CD8-positive, alpha-beta memory T cell (primary cell): ENCODE results near the gene IQCE. TPM values are rescaled to one million over a fixed set of nuclear protein-coding genes. Genes with fewer than 3 reads are reported as not detected.

ENCODE experiments used
- CTCF ChIA-PET: fragments of 350-600 bp; sonication (Branson Sonifier 250); formaldehyde crosslinking; loops from one replicate; lab custom pipeline; 2021; ENCODE audit warnings: antibody characterized with exemption; lab: Charles Lee
- POLR2A ChIA-PET: fragments of 350-600 bp; sonication (Branson Sonifier 250); formaldehyde crosslinking; loops from one replicate; lab custom pipeline; 2021; ENCODE audit warnings: antibody characterized with exemption; lab: Charles Lee
- DNase-seq, 5 donors: peaks; one replicate each; pipeline versions ENCODE4 v3.0.0 to v3.0.0-alpha.2; 2020 to 2022; ENCODE audit warnings: mixed read lengths in 1 of 5
- H3K27ac ChIP-seq: one replicate; pipeline ENCODE4 v1.7.0; 2013; ENCODE audit warnings: low read depth, mild to moderate bottlenecking, low read length, moderate library complexity
- H3K27me3 ChIP-seq: 2 replicates; pipeline ENCODE4 v1.7.0; 2013; ENCODE audit warnings: low read length, mild to moderate bottlenecking; ENCODE audit not compliant: insufficient read depth, poor library complexity, severe bottlenecking
- H3K36me3 ChIP-seq: 2 replicates; pipeline ENCODE4 v1.7.0; 2013; ENCODE audit warnings: mild to moderate bottlenecking, low read length, moderate library complexity; ENCODE audit not compliant: insufficient read depth
- H3K4me1 ChIP-seq: 2 replicates; pipeline ENCODE4 v1.7.0; 2013; ENCODE audit warnings: mild to moderate bottlenecking, low read length, moderate library complexity; ENCODE audit not compliant: insufficient read depth
- H3K4me3 ChIP-seq: 2 replicates; pipeline ENCODE4 v1.7.0; 2013; ENCODE audit warnings: mild to moderate bottlenecking, low read length
- H3K9me3 ChIP-seq: 2 replicates; pipeline ENCODE4 v1.7.0; 2013; ENCODE audit warnings: mild to moderate bottlenecking, low read length
- H3K27ac Mint-ChIP-seq, 8 donors: one replicate each; pipeline ENCODE4 v1.8.0; 2020 to 2021; ENCODE audit warnings: mixed read lengths in 8 of 8, mild to moderate bottlenecking in 6 of 8, inconsistent platforms in 3 of 8, moderate library complexity in 3 of 8
- H3K27me3 Mint-ChIP-seq, 2 donors: one replicate each; pipeline ENCODE4 v1.8.0; 2020 to 2021; ENCODE audit warnings: mixed read lengths in 2 of 2, mild to moderate bottlenecking in 1 of 2, moderate library complexity in 1 of 2
- H3K36me3 Mint-ChIP-seq, 3 donors: one replicate each; pipeline ENCODE4 v1.8.0; 2020 to 2021; ENCODE audit warnings: mixed read lengths in 3 of 3, inconsistent platforms in 1 of 3, mild to moderate bottlenecking in 1 of 3
- H3K4me1 Mint-ChIP-seq, 3 donors: one replicate each; pipeline ENCODE4 v1.8.0; 2020 to 2021; ENCODE audit warnings: mixed read lengths in 3 of 3, inconsistent platforms in 1 of 3, mild to moderate bottlenecking in 1 of 3
- H3K4me3 Mint-ChIP-seq, 7 donors: one replicate each; pipeline ENCODE4 v1.8.0; 2020 to 2021; ENCODE audit warnings: mixed read lengths in 7 of 7, mild to moderate bottlenecking in 6 of 7, moderate library complexity in 4 of 7, inconsistent platforms in 2 of 7
- H3K9me3 Mint-ChIP-seq, 5 donors: one replicate each; pipeline ENCODE4 v1.8.0; 2020 to 2022; ENCODE audit warnings: mixed read lengths in 5 of 5, mild to moderate bottlenecking in 3 of 5, moderate library complexity in 2 of 5, inconsistent platforms in 1 of 5
- polyA plus RNA-seq: library from polyadenylated mRNA; unstranded; fragments of 300-500 nt; fragmentation: Illumina TruSeq; gene quantifications from one replicate; pipeline ENCODE4 v1.2.3, GENCODE V29; 2021
- total RNA-seq, 2 experiments: library from RNA; stranded (reverse); gene quantifications; one replicate each; pipeline ENCODE4 v1.2.3, GENCODE V29; 2021

Gene IQCE
- total and polyA plus RNA-seq, 3 experiments from 2014 or later, result 4.1 to 10.4 (median 9.6) TPM

DNA sequence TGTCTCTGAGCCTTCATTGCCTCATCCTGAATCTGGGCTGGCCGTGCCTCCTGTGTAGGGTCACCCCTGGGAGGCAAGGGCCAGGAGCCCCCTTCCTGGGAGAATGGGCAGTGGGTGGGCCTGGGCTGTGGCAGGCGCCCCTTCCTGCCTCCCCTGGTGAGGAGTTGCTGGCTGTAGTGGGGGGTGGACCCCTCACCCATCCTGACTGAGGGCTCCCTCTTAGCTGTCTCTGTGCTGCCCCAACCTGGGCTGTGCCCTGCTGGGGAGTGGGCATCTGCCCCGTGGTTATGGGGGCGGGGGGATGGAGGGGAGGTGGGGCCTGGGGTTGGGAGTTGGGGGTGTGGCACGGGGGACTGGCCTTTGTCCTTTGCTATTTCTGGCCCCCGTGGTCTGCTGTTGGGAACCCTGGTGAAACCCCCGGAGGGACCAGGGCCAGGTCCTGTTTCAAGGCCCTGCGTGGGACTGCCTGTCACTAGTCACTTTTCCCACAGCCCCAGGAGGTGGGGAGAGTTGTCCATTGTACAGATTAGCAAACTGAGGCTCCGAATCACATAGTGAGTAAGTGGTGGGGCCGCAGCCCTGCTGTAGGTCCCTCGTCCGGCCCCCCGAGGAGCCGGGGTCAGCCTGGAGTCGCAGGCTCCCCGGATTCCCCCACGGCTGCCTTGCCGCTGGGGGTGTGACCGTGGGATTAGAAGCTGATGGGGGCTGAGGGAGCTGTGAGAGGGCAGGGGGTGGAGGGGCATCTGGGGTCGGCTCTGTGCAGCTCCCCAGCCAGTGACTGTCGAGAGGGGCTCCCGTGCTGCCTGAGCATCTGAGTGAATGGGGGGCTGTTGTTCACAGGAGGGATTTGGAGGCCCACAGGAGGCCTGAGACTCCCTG is 75.7 kb downstream of the IQCE start:
- H3K4me3 Mint-ChIP-seq, result peak overlapping the region; percentile 65 to 91 (median 86)
- Histone ChIP-seq H3K36me3 (no peaks in the 10 kb centered on the region), H3K9me3 (no peaks in the 10 kb centered on the region), H3K4me3 (no peak overlapping the region), H3K4me1 (peaks cover 26% of the 10 kb centered on the region), H3K27me3 (no peaks in the 10 kb centered on the region), H3K27ac (no peak overlapping the region)
- H3K9me3 Mint-ChIP-seq, result no peaks in the 10 kb centered on the region
- ChIA-PET CTCF (interaction anchor here (1.8 kb wide), 1 partner anchor 75 kb away, joined by 7 read pairs; no protein-coding TSS in a partner anchor), POLR2A (interaction anchor here (0.6 kb wide), 1 partner anchor 1819 kb away, joined by 3 read pairs; no protein-coding TSS in a partner anchor)
- DNase-seq, result no peak
- H3K27ac Mint-ChIP-seq, result peak overlapping the region in 2 of 8 donors; percentile 26 to 64
- H3K4me1 Mint-ChIP-seq, result peaks cover 17 to 33% (median 17%) of the 10 kb centered on the region in 3 donors
- no peaks in the 10 kb centered on the region for H3K36me3 Mint-ChIP-seq
- no peaks in the 10 kb centered on the region for H3K27me3 Mint-ChIP-seq

DNA sequence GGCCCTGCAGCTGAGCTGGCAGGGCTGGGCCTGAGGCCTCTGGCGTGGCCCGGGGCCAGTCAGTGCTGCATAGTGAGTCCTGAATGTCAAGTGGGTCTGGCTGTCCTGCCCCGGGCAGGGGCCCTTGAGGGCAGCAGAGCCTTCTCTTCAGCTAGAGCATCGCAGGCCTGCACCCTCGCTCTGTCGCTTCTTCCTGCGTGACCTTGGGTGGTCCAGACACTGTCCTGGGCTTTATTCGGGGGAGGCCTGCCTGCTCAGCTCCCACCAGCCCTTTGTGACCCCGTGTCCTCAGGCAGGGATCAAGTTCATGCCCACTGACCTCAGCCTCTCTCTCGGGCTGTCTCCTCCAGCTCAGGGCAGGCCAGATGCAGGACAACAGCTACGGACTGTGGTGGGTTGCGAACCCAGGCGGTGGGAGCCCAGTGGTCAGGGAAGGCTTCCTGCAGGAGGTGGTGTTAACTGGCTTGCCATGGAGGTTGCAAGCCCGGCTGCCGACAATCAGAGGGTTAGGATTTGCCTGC is 76.4 kb downstream of the IQCE start:
- Histone ChIP-seq H3K4me1 (peaks cover 26% of the 10 kb centered on the region), H3K27ac (no peak overlapping the region), H3K36me3 (no peaks in the 10 kb centered on the region), H3K27me3 (no peaks in the 10 kb centered on the region), H3K4me3 (no peak overlapping the region), H3K9me3 (no peaks in the 10 kb centered on the region)
- H3K9me3 Mint-ChIP-seq, result no peaks in the 10 kb centered on the region
- no peak for DNase-seq
- peak overlapping the region in 3 of 7 donors; percentile 33 to 72 (median 70) for H3K4me3 Mint-ChIP-seq
- no peaks in the 10 kb centered on the region for H3K36me3 Mint-ChIP-seq
- CTCF ChIA-PET, result interaction anchor here (1.2 to 1.8 kb wide), 2 partner anchors 10 to 75 kb away, joined by 3 to 7 read pairs; no protein-coding TSS in a partner anchor
- H3K27ac Mint-ChIP-seq, result peak overlapping the region in 2 of 8 donors; percentile 7 to 57
- peaks cover 17 to 33% (median 17%) of the 10 kb centered on the region in 3 donors for H3K4me1 Mint-ChIP-seq
- no peaks in the 10 kb centered on the region for H3K27me3 Mint-ChIP-seq
- POLR2A ChIA-PET, result no interaction called here

DNA sequence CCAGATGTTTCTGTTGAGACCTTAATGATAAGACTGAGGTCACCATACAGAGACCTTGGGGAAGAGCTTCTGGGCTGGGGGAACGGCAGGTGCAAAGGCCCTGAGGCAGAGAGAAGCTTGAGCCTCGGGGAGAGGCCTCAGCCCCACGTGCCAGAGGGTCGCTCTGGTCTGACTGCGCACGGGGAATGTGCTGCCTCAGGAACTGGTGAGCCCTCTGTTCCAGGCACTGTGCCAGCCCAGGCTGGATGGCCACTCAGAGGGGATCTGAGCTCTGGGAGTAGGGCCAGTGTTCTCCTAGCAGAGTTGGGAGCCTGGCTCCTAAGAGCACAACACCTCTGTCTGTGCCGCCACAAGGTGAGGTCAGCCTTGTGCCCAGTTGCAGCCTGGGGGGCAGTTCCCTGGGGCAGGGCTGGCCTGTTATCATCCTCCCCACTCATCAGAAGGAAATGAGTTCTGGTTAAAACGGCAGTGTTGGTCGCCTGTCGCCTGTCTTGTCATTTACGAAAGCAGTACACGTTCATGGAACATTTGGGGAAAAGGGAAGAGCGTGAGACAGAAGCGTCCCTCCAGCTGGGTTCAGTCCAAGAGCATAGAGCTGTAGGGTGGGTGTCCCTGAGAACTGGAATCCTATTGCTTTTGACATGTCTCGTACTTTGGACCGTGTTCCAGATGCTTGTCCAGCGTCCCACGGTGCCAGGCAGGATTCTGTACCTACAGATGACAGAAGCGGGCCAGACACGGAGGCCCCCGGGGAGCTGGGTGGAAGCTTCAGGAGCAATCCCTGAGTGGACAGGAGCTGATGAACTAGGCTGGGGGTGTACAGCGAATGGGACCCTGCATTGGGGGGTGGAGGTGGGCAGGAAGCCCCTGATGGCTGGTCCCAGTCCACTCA is 77.3 kb downstream of the IQCE start:
- H3K4me3 ChIP-seq, result no peak overlapping the region
- H3K27me3 Mint-ChIP-seq, result no peaks in the 10 kb centered on the region
- DNase-seq, result no peak
- ChIA-PET CTCF (interaction anchor here (1.2 to 1.8 kb wide), 2 partner anchors 9 to 74 kb away, joined by 3 to 7 read pairs; no protein-coding TSS in a partner anchor), POLR2A (no interaction called here)
- H3K4me1 ChIP-seq, result peaks cover 25% of the 10 kb centered on the region
- H3K9me3 Mint-ChIP-seq, result no peaks in the 10 kb centered on the region
- no peaks in the 10 kb centered on the region for H3K9me3 ChIP-seq
- H3K27ac Mint-ChIP-seq, result peak overlapping the region in 1 of 8 donors; percentile 7
- peaks cover 16 to 32% (median 16%) of the 10 kb centered on the region in 3 donors for H3K4me1 Mint-ChIP-seq
- peak overlapping the region in 1 of 7 donors; percentile 72 for H3K4me3 Mint-ChIP-seq
- H3K36me3 ChIP-seq, result no peaks in the 10 kb centered on the region
- no peaks in the 10 kb centered on the region for H3K36me3 Mint-ChIP-seq
- H3K27me3 ChIP-seq, result no peaks in the 10 kb centered on the region
- H3K27ac ChIP-seq, result no peak overlapping the region

DNA sequence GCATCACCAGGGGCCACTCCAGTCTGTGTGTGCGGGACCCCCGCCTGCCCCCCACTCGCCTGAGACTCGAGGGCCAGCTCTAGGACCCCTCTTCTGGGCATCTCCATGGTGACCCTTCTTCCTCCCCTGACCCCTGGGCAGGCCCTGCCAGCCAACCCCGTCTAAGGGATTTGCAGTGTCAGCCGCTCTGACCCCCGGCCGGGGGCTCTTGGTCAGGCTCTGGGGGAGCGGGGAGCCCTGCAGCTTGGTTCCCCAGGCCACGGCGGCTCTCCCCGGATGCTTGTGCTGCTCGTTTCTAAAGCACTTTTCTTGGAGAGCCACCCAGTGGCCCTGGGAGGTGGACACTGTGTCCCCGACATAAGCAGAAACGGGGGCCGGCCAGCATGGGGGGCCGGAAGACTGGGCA is 78.3 kb downstream of the IQCE start:
- CTCF ChIA-PET, result no interaction called here
- DNase-seq, result no peak
- no peaks in the 10 kb centered on the region for H3K27me3 Mint-ChIP-seq
- no peaks in the 10 kb centered on the region for H3K36me3 Mint-ChIP-seq
- Histone ChIP-seq H3K27me3 (no peaks in the 10 kb centered on the region), H3K36me3 (no peaks in the 10 kb centered on the region), H3K4me3 (no peak overlapping the region), H3K9me3 (no peaks in the 10 kb centered on the region), H3K4me1 (peaks cover 21% of the 10 kb centered on the region), H3K27ac (no peak overlapping the region)
- no peak overlapping the region for H3K4me3 Mint-ChIP-seq
- peaks cover 13 to 28% (median 14%) of the 10 kb centered on the region in 3 donors for H3K4me1 Mint-ChIP-seq
- H3K27ac Mint-ChIP-seq, result no peak overlapping the region
- POLR2A ChIA-PET, result no interaction called here
- no peaks in the 10 kb centered on the region for H3K9me3 Mint-ChIP-seq

DNA sequence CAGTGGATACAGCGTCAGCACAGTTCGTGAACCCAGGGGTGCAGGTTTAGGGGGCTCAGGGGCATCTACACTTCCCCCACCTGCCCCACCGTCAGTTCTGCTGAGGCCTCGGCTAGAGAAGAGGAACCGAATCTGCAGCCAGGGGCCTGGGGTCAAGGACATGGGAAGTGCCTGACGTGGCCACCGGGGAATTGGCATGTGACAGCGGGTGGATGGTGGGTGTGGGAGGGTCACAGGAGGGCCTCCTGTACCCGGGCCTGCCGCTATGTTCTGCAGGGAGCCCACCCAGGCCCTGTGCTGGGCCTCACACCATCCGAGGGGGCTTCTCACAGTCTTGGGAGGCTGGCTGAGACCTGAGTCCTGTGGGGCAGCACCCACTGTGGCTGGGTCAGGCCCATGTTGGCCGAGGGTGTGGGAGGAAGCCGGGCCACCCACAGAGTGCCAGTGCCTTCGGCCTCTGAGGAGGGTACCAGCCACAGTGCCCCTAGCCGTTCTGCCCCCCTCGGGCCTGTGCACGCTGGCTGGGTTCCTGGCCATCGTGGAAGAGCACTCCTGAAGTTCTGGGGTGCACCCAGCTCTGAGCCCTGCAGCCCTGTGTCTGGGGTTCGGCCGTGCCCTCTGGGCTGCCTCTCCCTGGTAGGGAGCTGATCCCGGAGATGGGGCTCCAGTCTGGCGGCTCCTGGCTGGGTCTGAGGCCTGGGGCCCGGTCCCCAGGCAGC is 78.9 kb downstream of the IQCE start:
- Histone ChIP-seq H3K36me3 (no peaks in the 10 kb centered on the region), H3K27ac (no peak overlapping the region), H3K27me3 (no peaks in the 10 kb centered on the region), H3K4me3 (no peak overlapping the region), H3K9me3 (no peaks in the 10 kb centered on the region), H3K4me1 (peaks cover 16% of the 10 kb centered on the region)
- no peak overlapping the region for H3K4me3 Mint-ChIP-seq
- no peak overlapping the region for H3K27ac Mint-ChIP-seq
- ChIA-PET CTCF (no interaction called here), POLR2A (no interaction called here)
- H3K36me3 Mint-ChIP-seq, result no peaks in the 10 kb centered on the region
- H3K27me3 Mint-ChIP-seq, result no peaks in the 10 kb centered on the region
- peaks cover 12 to 25% (median 13%) of the 10 kb centered on the region in 3 donors for H3K4me1 Mint-ChIP-seq
- DNase-seq, result no peak
- H3K9me3 Mint-ChIP-seq, result no peaks in the 10 kb centered on the region

DNA sequence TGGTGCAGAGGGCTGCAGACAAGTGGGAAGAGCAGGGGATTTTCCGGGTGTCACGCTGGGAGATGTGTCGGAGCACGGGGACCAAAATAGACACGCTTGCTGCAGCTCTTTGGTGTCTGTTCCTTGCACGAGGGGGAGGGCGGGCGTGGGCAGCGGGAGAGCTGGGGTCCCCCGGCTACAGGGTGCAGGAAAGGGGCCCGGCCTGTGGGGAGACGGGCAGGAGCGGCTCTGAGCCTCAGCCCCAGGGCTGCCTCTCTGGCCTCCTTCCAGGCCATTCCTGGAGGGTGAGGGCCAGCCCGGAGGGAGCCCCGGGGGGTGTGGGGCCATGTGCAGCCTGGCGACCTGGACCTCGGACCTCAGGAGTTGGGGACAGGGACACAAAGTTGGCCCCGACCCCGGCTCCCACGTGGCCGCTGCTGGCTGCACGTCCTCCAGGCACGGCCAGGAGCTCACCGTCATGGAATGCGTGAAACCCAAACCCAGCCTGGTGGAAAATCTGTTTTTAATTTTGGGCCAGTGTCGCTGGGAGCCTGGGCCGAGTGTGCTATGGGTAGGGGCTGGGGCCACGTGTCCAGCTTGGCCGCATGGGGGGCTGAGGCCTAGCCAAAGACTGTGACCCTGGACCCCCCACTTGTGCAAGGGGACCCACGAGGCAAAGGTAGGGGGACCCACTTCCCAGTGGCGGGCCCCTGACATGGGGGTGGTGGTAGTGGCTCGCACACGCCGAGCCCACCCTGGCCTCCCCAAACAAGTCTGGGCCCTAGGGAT is 79.6 kb downstream of the IQCE start:
- no peak overlapping the region for H3K4me3 Mint-ChIP-seq
- DNase-seq, result no peak
- peaks cover 8% of the 10 kb centered on the region for H3K4me1 ChIP-seq

DNA sequence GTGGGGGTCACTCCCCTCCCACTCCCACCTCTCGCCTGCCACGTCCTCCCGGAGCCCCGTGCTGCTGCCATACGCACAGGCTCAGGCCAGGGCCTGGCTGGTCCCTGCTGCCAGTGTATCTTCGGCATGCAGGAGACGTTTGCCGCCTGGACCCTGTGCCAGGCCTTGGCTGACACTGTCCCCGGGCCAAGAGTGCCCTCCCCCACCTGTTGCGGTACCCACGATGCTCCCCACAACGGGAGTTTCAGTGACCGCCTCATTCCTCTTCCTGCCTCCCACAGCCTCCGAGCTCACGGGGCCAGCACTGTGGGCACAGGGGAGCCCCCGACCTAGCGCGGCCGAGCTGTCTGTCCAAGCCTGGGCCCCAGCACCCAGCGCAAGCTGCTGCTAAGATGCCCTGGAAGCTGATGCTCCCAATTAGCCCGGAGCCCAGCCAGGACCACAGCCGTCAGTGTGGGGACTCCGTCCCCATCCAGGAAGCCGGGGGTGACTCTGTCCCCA is 80.5 kb downstream of the IQCE start:
- no peak overlapping the region for H3K27ac Mint-ChIP-seq
- CTCF ChIA-PET, result no interaction called here

More for the DNA sequence above, 79.6 kb downstream of the IQCE start:
- Mint-ChIP-seq H3K27ac (no peak overlapping the region), H3K4me1 (peaks cover 7 to 19% (median 8%) of the 10 kb centered on the region in 3 donors), H3K9me3 (no peaks in the 10 kb centered on the region), H3K27me3 (no peaks in the 10 kb centered on the region), H3K36me3 (no peaks in the 10 kb centered on the region)
- Histone ChIP-seq H3K4me3 (no peak overlapping the region), H3K9me3 (no peaks in the 10 kb centered on the region), H3K36me3 (no peaks in the 10 kb centered on the region), H3K27me3 (no peaks in the 10 kb centered on the region), H3K27ac (no peak overlapping the region)
- ChIA-PET POLR2A (no interaction called here), CTCF (no interaction called here)

More for the DNA sequence above, 80.5 kb downstream of the IQCE start:
- Mint-ChIP-seq H3K9me3 (no peaks in the 10 kb centered on the region), H3K4me1 (peaks cover under 1 to 16% (median 2%) of the 10 kb centered on the region in 3 donors), H3K36me3 (no peaks in the 10 kb centered on the region), H3K27me3 (no peaks in the 10 kb centered on the region), H3K4me3 (no peak overlapping the region)
- Histone ChIP-seq H3K4me1 (no peaks in the 10 kb centered on the region), H3K9me3 (no peaks in the 10 kb centered on the region), H3K27me3 (no peaks in the 10 kb centered on the region), H3K4me3 (no peak overlapping the region), H3K27ac (no peak overlapping the region), H3K36me3 (no peaks in the 10 kb centered on the region)
- no peak for DNase-seq
- POLR2A ChIA-PET, result no interaction called here
